ENCODE results near the gene KLHL17.

The KLHL17 gene

DNA sequence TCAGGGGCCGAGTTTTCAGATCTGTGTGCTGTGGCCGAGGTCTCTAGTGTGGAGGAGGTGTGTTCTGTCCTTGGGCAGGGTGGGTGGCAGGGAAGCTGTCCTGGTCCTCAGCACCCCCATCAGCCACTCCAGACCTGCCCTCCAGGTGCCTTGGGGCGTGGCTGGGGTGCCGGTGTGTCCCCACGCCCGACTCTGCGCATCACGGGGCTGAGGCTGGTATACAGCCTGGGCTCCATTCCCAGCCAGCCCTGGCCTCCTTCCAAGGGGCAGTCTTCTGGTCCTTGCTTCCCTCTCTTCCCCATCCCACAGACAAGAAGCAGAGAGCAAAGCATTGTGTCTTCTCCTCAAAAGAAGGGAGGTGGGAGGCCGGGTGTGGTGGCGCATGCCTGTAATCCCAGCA, 32.6 kb upstream of the KLHL17 start:
- no peak for DNase-seq (ENCODE audit: extremely low read depth, low read depth)
- H3K4me3 ChIP-seq (replicated peaks; ENCODE audit: low read depth, low read length): no peak overlapping the region
- TF ChIP-seq, protein P1, sequence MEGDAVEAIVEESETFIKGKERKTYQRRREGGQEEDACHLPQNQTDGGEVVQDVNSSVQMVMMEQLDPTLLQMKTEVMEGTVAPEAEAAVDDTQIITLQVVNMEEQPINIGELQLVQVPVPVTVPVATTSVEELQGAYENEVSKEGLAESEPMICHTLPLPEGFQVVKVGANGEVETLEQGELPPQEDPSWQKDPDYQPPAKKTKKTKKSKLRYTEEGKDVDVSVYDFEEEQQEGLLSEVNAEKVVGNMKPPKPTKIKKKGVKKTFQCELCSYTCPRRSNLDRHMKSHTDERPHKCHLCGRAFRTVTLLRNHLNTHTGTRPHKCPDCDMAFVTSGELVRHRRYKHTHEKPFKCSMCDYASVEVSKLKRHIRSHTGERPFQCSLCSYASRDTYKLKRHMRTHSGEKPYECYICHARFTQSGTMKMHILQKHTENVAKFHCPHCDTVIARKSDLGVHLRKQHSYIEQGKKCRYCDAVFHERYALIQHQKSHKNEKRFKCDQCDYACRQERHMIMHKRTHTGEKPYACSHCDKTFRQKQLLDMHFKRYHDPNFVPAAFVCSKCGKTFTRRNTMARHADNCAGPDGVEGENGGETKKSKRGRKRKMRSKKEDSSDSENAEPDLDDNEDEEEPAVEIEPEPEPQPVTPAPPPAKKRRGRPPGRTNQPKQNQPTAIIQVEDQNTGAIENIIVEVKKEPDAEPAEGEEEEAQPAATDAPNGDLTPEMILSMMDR (IDR thresholded peaks at IDR 0.05; ENCODE audit: low read depth, low read length, missing control alignments): no peak

DNA sequence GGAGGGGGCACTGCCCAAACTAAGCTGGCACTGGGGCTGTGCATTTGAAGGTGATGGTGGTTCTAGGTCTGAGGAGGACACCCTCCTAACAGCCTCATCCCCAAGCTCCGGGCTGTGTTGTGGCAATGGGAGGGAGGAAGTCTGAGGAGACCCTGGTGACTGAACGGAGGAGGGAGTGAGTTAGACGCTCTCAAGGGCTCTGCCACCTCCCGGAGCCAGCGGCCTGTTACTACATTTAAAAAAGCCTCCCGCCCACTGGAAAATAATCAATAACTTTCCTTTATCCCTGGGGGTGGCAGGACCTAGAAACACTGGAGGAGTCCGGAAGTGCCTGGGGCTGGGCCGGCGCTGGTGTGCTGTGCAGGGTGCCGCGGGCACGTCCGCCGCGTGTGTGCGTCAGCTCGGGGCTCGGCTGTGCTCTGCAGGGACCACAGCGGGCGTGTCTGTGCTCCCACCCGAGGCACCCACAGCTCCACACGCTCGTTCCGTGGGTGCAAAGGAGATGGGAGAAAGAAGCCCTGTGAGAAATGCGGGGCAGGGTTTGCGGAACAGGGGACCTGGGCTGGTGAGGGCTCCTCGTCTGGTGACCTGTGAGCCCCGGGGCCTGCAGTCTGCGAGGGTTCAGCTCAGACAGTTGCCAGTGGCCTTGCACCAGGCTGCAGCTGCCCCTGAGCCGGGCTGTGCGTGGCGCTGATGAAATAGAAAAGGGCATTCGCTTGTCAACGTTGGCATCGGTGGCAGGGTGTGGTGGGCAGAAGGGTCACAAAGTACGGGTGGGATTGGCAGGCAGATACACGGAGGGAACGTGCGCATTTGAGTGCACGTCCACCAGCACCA, 31.3 kb upstream of the KLHL17 start:
- TF ChIP-seq, protein P1 (IDR thresholded peaks at IDR 0.05; ENCODE audit: low read depth, low read length, missing control alignments): no peak
- DNase-seq (ENCODE audit: extremely low read depth, low read depth): no peak
- H3K4me3 ChIP-seq (replicated peaks; ENCODE audit: low read depth, low read length): no peak overlapping the region

DNA sequence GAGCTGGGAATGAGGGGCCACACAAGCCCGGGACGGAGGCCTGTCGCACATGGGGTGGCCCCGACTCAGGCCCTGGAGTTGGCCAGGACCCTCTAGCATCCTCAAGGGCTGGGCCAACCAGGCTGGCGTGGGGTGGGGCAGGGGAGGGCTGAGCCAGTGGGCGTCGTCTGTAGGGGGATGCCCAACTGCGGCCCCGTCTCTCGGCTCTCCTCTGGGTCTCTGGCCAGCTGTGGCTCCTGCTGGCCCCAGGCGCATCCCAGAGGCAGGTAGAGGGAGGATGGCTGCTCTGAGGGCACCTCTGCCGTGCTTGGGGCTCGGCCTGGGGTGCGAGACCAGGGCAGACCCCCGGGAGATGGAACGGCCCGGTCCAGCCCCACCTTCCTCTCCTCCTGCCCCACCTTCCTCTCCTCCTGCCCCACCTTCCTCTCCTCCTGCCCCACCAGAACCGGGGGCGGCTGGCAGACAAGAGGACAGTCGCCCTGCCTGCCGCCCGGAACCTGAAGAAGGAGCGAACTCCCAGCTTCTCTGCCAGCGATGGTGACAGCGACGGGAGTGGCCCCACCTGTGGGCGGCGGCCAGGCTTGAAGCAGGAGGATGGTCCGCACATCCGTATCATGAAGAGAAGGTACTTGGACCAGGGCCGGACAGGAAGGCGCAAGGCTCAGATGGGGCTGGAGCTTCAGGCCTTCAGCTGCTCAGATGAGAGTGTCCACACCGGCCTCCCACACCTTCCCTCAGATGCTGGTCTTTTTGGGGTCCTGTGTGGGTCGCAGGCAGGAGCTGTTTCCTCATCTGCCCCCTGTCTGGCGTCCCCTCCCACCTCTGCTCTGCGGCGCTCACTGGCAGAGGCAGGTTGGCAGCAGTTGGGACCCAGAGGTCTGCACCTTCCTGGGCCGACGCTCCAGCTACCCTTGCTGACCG, 30.4 kb upstream of the KLHL17 start:
- H3K4me3 ChIP-seq (replicated peaks; ENCODE audit: low read depth, low read length): no peak overlapping the region
- no peak for DNase-seq (ENCODE audit: extremely low read depth, low read depth)
- TF ChIP-seq, protein P1 (IDR thresholded peaks at IDR 0.05; ENCODE audit: low read depth, low read length, missing control alignments): no peak

DNA sequence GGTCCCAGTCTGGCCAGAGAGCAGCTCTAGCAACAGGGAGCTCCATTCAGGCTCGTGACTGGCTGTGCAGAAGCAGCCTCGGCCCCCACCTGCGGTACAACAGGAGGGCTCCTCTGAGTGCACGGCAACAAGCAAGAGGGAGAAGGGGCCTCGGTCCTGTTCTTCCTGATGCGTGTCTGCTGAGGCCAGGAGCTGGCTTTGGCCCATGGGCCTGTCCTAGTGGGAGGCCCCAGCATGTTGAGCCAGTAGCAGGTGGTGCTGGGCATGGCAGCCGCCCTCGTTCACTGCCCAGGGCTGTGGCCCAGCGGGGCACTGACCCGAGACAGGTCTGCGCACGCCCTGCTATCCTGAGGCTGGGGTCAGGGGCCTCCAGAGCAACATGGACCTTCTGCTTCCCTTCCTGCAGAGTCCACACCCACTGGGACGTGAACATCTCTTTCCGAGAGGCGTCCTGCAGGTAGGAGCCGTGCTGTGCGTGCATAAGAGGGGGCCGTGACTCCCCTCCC, 29.7 kb upstream of the KLHL17 start:
- no peak overlapping the region for H3K4me3 ChIP-seq (replicated peaks; ENCODE audit: low read depth, low read length)
- TF ChIP-seq, protein P1 (IDR thresholded peaks at IDR 0.05; ENCODE audit: low read depth, low read length, missing control alignments): no peak
- DNase-seq (ENCODE audit: extremely low read depth, low read depth): no peak

DNA sequence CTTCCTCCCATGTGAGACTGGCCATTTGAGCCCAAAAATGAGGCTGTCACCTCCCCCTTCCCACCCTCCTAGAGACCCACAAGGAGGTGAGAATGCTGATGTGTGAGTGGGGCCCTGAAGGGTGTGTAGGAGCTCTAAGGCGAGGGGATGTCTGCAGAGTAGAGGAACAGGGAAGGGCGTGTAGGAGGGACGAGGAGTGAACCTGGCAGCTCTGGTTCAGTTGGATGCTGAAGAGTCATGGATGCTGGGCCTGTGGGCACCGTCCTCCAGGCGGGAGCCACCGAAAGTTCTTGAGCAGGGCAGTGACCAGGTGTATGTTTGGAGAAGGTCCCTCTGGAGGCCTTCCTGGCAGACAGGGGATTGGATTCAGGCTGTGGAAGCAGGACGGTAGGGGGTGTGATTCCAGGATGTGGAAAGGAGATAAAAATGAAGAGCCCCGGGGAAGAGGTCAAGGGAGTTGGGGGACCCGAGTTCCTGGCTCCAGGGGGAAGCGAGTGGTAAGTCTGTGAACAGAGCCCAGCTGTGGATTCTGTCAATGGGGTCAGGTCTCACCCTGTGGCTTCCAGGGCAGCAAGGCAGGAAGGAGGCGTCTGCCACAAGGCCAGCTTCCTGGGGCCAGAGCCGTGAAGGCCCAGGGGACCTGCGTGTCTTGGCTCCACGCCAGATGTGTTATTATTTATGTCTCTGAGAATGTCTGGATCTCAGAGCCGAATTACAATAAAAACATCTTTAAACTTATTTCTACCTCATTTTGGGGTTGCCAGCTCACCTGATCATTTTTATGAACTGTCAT, 28.8 kb upstream of the KLHL17 start:
- DNase-seq (ENCODE audit: extremely low read depth, low read depth): no peak
- TF ChIP-seq, protein P1 (IDR thresholded peaks at IDR 0.05; ENCODE audit: low read depth, low read length, missing control alignments): no peak
- H3K4me3 ChIP-seq (replicated peaks; ENCODE audit: low read depth, low read length): no peak overlapping the region

DNA sequence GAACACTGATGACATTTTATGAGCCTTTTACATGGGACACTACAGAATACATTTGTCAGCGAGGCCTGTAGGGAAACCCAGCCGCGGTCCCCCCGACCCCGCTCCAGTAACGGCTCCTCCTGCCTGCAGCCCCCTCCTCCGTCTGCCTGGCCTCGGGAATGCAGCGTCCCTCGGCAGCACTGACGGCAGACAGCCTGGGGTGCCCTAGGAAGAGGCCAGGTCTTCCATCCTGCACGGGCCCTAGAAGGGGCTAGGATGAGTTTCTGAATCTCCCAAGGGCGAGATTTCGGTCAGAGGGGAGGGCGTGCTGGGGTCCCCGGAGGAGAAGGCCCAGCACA, 28.2 kb upstream of the KLHL17 start:
- DNase-seq (ENCODE audit: extremely low read depth, low read depth): no peak
- H3K4me3 ChIP-seq (replicated peaks; ENCODE audit: low read depth, low read length): no peak overlapping the region
- TF ChIP-seq, protein P1 (IDR thresholded peaks at IDR 0.05; ENCODE audit: low read depth, low read length, missing control alignments): no peak
